Colonic mucosa (tissue), 4 donors: ENCODE results near the gene GARIN6. TPM values are rescaled to one million over a fixed set of nuclear protein-coding genes. Genes with fewer than 3 reads are reported as not detected.
"Not testable (repeated sequence)": the region's sequence is repeated elsewhere in the genome, so short reads cannot be mapped to it uniquely, and the experiment has no call there.

Experiments used
- DNase-seq: peaks from one replicate; pipeline ENCODE4 v3.0.0-alpha.2; 2020
- H3K27ac ChIP-seq: fragments of 200-600 bp; one replicate; pipeline ENCODE4 v1.8.0; 2021
- H3K27me3 ChIP-seq: fragments of 200-600 bp; one replicate; pipeline ENCODE4 v1.8.0; 2021
- H3K36me3 ChIP-seq: fragments of 200-600 bp; one replicate; pipeline ENCODE4 v1.8.0; 2021
- H3K4me1 ChIP-seq: fragments of 200-600 bp; one replicate; pipeline ENCODE4 v1.8.0; 2021; ENCODE audit warnings: mild to moderate bottlenecking
- H3K4me3 ChIP-seq: fragments of 200-600 bp; one replicate; pipeline ENCODE4 v1.8.0; 2021
- H3K9ac ChIP-seq, 2 donors: one replicate each; pipeline ENCODE4 v1.7.0; 2013; ENCODE audit warnings: control low read depth in 2 of 2, low read depth in 2 of 2, low read length in 2 of 2
- H3K9me3 ChIP-seq: fragments of 200-600 bp; one replicate; pipeline ENCODE4 v1.8.0; 2021
- CTCF ChIP-seq: fragments of 200-600 bp; IDR thresholded peaks from one replicate; pipeline ENCODE4 v1.8.0; 2022; ENCODE audit warnings: antibody characterized with exemption, mild to moderate bottlenecking
- intact Hi-C: fragments of 100-400 bp; cut with DNase I; formaldehyde crosslinking; loops from one replicate; pipeline ENCODE4 v1.14.1; 2022
- total RNA-seq, 2 donors: library from RNA; stranded (reverse); fragmentation: NEBNext Ultra II Directional in 1 of 2; extraction: Animal tissue kit (Norgen Biotek cat#: 25700) in 1 of 2; gene quantifications; one replicate each; pipeline ENCODE4 v1.2.1, GENCODE V29; 2021
- donor health status: healthy.
- donor health status: DM: no; HTN: no; CAD: no.
- donor health status: DM: no; HTN: no; CAD: no.

Gene GARIN6
- total RNA-seq, 2 donors from 2014 or later = not detected

GRCh38 chr12:99611599-99611998, 36.0 kb upstream of the GARIN6 start:
- Histone ChIP-seq H3K9me3 (no peaks in the 10 kb centered on the region), H3K27ac (no peak overlapping the region), H3K4me1 (no peaks in the 10 kb centered on the region), H3K4me3 (no peak overlapping the region), H3K27me3 (no peaks in the 10 kb centered on the region), H3K36me3 (no peaks in the 10 kb centered on the region), H3K9ac (no peak overlapping the region)
- TF ChIP-seq CTCF = no peak
- intact Hi-C loops = no loop called here
- no peak for DNase-seq

GRCh38 chr12:99618657-99619056, 28.9 kb upstream of the GARIN6 start:
- Histone ChIP-seq H3K27ac (no peak overlapping the region), H3K9me3 (no peaks in the 10 kb centered on the region), H3K4me3 (no peak overlapping the region), H3K36me3 (no peaks in the 10 kb centered on the region), H3K4me1 (no peaks in the 10 kb centered on the region), H3K27me3 (no peaks in the 10 kb centered on the region), H3K9ac (no peak overlapping the region)
- no peak for TF ChIP-seq CTCF
- intact Hi-C loops = no loop called here
- DNase-seq = no peak

- H3K27me3 ChIP-seq = no peaks in the 10 kb centered on the region
- no peaks in the 10 kb centered on the region for H3K36me3 ChIP-seq
- no peak for DNase-seq
- no peak for TF ChIP-seq CTCF
- no peaks in the 10 kb centered on the region for H3K4me1 ChIP-seq
- H3K27ac ChIP-seq = no peak overlapping the region
- no peak overlapping the region for H3K4me3 ChIP-seq
- H3K9me3 ChIP-seq = no peaks in the 10 kb centered on the region
- H3K9ac ChIP-seq = no peak overlapping the region
- intact Hi-C loops = no loop called here
Measured at GRCh38 chr12:99619389-99620158, 28.0 kb upstream of the GARIN6 start.

- H3K36me3 ChIP-seq = no peaks in the 10 kb centered on the region
- no peaks in the 10 kb centered on the region for H3K9me3 ChIP-seq
- no peaks in the 10 kb centered on the region for H3K4me1 ChIP-seq
- no peak overlapping the region for H3K4me3 ChIP-seq
- TF ChIP-seq CTCF = no peak
- DNase-seq = no peak
- intact Hi-C loops = no loop called here
- H3K9ac ChIP-seq = no peak overlapping the region
- H3K27ac ChIP-seq = no peak overlapping the region
- no peaks in the 10 kb centered on the region for H3K27me3 ChIP-seq
Measured at GRCh38 chr12:99620159-99620479, 27.4 kb upstream of the GARIN6 start.

GRCh38 chr12:99624591-99624990, 23.0 kb upstream of the GARIN6 start:
- H3K4me1 ChIP-seq, DNase-seq, H3K9me3 ChIP-seq, H3K27me3 ChIP-seq, H3K4me3 ChIP-seq, H3K27ac ChIP-seq, H3K9ac ChIP-seq, intact Hi-C loops, H3K36me3 ChIP-seq: not testable (repeated sequence)

GRCh38 chr12:99627459-99627858, 20.1 kb upstream of the GARIN6 start:
- no peak overlapping the region for H3K4me3 ChIP-seq
- no peaks in the 10 kb centered on the region for H3K9me3 ChIP-seq
- no peaks in the 10 kb centered on the region for H3K36me3 ChIP-seq
- intact Hi-C loops = no loop called here
- no peak for TF ChIP-seq CTCF
- no peaks in the 10 kb centered on the region for H3K27me3 ChIP-seq
- no peaks in the 10 kb centered on the region for H3K4me1 ChIP-seq
- H3K27ac ChIP-seq = no peak overlapping the region
- H3K9ac ChIP-seq = no peak overlapping the region
- no peak for DNase-seq
